ENCODE data around the gene ANO2. TPM values are rescaled to one million over a fixed set of nuclear protein-coding genes. Genes with fewer than 3 reads are reported as not detected.
"Not testable (repeated sequence)": the region's sequence is repeated elsewhere in the genome, so short reads cannot be mapped to it uniquely, and the experiment has no call there.

The ANO2 gene
- total RNA-seq, 2 donors from 2014 or later = 6.7 to 18.5 TPM

DNA sequence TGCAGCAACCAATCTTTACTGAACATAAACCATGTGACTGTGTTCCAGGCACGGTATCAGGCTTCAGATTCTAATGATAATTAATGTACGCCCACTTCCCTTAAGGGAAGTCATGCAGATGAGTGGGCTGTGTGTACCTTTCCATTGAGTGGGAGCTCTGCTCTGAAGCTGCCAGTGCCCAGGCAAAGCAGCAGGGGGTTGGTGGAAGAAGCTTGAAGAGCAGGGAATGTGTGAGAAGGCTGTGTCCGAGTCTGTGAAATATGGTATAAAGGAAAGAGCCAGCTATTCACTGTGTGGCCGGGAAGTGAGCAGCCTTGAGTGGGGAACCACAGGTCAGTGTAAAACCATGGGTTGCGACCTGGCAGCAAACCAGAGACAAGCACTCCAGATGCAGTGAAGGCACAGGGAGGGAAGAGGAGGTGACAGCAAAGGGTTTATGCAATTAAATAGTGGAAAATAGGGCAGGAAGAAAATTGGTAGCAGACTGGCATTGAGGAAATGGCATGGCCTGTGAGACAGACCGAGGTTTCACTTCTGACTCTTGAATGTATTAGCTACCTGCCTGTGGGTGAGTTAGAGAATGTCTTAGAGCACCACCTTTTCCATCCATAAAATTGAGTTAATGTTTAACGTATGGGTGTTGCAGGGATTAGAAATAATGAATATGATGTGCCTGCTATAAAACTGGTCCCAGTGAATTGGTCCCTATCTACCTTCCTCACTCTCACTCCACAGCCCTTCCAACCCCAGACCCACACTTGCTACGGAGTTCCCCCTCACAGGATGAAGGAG is 396.7 kb downstream of the ANO2 start:
- TF ChIP-seq CTCF (IDR thresholded peaks at IDR 0.05) = no peak
- DNase-seq (ENCODE audit: low spot score) = no peak
- Histone ChIP-seq H3K4me1 (ENCODE audit: control insufficient read depth in 1 of 2, low read depth in 2 of 2) (no peaks in the 10 kb centered on the region), H3K27ac (no peak overlapping the region), H3K36me3 (no peaks in the 10 kb centered on the region), H3K4me3 (no peak overlapping the region), H3K27me3 (replicated peaks; ENCODE audit: insufficient read depth) (no peaks in the 10 kb centered on the region), H3K9me3 (peaks cover 4% of the 10 kb centered on the region)
- no peak for ATAC-seq (ENCODE audit: insufficient number of reproducible peaks, low FRiP score, low read depth)

- no peak for DNase-seq (ENCODE audit: low spot score)
Observed at GRCh38 chr12:5546616-5547015, 398.4 kb downstream of the ANO2 start.

DNA sequence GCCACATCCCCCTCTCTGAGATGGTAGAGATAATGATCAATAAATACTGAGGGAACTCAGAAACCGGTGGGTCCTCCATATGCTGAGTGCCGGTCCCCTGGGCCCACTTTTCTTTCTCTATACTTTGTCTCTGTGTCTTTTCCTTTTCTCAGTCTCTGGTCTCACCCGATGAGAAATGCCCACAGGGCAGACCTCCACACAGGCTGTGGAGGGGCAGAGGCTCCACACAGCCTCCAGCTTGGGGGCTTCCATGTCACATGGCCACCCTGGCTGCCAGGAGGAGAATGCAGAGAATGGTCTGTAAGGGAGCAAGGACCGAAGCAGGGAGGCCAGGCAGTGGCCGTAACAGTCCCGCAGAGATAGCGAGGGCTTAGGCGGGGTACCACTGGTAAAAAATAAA is 407.3 kb downstream of the ANO2 start:
- no peak overlapping the region for H3K27ac ChIP-seq
- no peaks in the 10 kb centered on the region for H3K9me3 ChIP-seq
- H3K4me1 ChIP-seq (ENCODE audit: control insufficient read depth in 1 of 2, low read depth in 2 of 2) = no peaks in the 10 kb centered on the region
- ATAC-seq (ENCODE audit: insufficient number of reproducible peaks, low FRiP score, low read depth) (no peak), DNase-seq (ENCODE audit: low spot score) (no peak)
- TF ChIP-seq CTCF (IDR thresholded peaks at IDR 0.05) = no peak
- no peaks in the 10 kb centered on the region for H3K36me3 ChIP-seq
- no peaks in the 10 kb centered on the region for H3K27me3 ChIP-seq (replicated peaks; ENCODE audit: insufficient read depth)
- no peak overlapping the region for H3K4me3 ChIP-seq

More at GRCh38 chr12:5546616-5547015, 398.4 kb downstream of the ANO2 start:
- no peak for TF ChIP-seq CTCF (IDR thresholded peaks at IDR 0.05)
- H3K27ac ChIP-seq = no peak overlapping the region
- no peaks in the 10 kb centered on the region for H3K27me3 ChIP-seq (replicated peaks; ENCODE audit: insufficient read depth)
- no peak overlapping the region for H3K4me3 ChIP-seq
- ATAC-seq (ENCODE audit: insufficient number of reproducible peaks, low FRiP score, low read depth) = no peak
- H3K9me3 ChIP-seq = peaks cover 4% of the 10 kb centered on the region
- no peaks in the 10 kb centered on the region for H3K36me3 ChIP-seq
- no peaks in the 10 kb centered on the region for H3K4me1 ChIP-seq (ENCODE audit: control insufficient read depth in 1 of 2, low read depth in 2 of 2)

DNA sequence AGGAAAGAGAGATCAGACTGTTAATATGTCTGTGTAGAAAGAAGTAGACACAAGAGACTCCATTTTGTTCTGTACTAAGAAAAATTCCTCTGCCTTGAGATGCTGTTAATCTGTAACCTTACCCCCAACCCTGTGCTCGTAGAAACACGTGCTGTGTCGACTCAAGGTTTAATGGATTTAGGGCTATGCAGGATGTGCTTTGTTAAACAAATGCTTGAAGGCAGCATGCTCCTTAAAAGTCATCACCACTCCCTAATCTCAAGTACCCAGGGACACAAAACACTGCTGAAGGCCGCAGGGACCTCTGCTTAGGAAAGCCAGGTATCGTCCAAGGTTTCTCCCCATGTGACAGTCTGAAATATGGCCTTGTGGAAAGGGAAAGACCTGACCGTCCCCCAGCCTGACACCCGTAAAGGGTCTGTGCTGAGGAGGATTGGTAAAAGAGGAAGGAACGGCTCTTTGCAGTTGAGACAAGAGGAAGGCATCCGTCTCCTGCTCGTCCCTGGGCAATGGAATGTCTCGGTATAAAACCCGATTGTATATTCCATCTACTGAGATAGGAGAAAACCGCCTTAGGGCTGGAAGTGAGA is 407.9 kb downstream of the ANO2 start:
- H3K4me1 ChIP-seq (ENCODE audit: control insufficient read depth in 1 of 2, low read depth in 2 of 2); DNase-seq (ENCODE audit: low spot score); H3K36me3 ChIP-seq; H3K4me3 ChIP-seq; ATAC-seq (ENCODE audit: insufficient number of reproducible peaks, low FRiP score, low read depth); H3K27me3 ChIP-seq (replicated peaks; ENCODE audit: insufficient read depth); H3K27ac ChIP-seq; H3K9me3 ChIP-seq: not testable (repeated sequence)

GRCh38 chr12:5535541-5535940 is 409.5 kb downstream of the ANO2 start:
- Histone ChIP-seq H3K36me3 (no peaks in the 10 kb centered on the region), H3K4me3 (no peak overlapping the region), H3K9me3 (no peaks in the 10 kb centered on the region), H3K4me1 (ENCODE audit: control insufficient read depth in 1 of 2, low read depth in 2 of 2) (no peaks in the 10 kb centered on the region), H3K27ac (no peak overlapping the region), H3K27me3 (replicated peaks; ENCODE audit: insufficient read depth) (no peaks in the 10 kb centered on the region)
- DNase-seq (ENCODE audit: low spot score) (no peak), ATAC-seq (ENCODE audit: insufficient number of reproducible peaks, low FRiP score, low read depth) (no peak)
- TF ChIP-seq CTCF (IDR thresholded peaks at IDR 0.05) = no peak

Measured in thoracic aorta (tissue), 2 donors.